AG09319 (cell line): ENCODE data around the gene DOCK4.

Source experiments
- DNase-seq: peaks from one replicate; pipeline ENCODE4 v3.0.0-alpha.2; 2010; ENCODE audit warnings: low read depth; ENCODE audit errors: extremely low read depth
- TF ChIP-seq, protein P1 (sequence below): IDR thresholded peaks from 2 replicates; pipeline ENCODE4 v1.5.1; 2011; ENCODE audit warnings: low read depth, mild to moderate bottlenecking, inconsistent platforms, low read length, moderate library complexity

DOCK4 gene

DNA sequence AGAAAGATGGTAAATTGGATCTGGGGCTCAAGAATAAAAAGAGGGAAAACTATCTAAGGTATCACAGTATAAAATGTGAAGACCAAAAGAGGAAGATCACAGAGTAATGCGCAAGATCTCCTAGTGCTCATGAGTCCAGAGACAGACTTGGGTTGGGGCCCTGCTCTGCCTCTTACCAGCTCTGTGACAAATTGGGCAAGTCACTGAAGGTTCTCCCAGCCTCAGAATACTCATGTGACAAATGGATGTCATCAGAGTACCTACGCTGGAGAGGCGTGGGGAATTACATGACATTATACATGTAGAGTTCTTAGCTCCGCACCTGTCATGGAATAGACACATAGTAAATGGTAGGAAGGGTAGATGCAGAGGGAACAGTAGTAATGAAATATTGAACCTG is 124.4 kb downstream of the DOCK4 start:
- DNase-seq = no peak
- TF ChIP-seq, protein P1, sequence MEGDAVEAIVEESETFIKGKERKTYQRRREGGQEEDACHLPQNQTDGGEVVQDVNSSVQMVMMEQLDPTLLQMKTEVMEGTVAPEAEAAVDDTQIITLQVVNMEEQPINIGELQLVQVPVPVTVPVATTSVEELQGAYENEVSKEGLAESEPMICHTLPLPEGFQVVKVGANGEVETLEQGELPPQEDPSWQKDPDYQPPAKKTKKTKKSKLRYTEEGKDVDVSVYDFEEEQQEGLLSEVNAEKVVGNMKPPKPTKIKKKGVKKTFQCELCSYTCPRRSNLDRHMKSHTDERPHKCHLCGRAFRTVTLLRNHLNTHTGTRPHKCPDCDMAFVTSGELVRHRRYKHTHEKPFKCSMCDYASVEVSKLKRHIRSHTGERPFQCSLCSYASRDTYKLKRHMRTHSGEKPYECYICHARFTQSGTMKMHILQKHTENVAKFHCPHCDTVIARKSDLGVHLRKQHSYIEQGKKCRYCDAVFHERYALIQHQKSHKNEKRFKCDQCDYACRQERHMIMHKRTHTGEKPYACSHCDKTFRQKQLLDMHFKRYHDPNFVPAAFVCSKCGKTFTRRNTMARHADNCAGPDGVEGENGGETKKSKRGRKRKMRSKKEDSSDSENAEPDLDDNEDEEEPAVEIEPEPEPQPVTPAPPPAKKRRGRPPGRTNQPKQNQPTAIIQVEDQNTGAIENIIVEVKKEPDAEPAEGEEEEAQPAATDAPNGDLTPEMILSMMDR = no peak

- TF ChIP-seq, protein P1 = no peak
- no peak for DNase-seq
Measured at GRCh38 chr7:112080978-112081377, 125.2 kb downstream of the DOCK4 start.

GRCh38 chr7:112080441-112080840 is 125.8 kb downstream of the DOCK4 start:
- DNase-seq = peak; percentile 42

DNA sequence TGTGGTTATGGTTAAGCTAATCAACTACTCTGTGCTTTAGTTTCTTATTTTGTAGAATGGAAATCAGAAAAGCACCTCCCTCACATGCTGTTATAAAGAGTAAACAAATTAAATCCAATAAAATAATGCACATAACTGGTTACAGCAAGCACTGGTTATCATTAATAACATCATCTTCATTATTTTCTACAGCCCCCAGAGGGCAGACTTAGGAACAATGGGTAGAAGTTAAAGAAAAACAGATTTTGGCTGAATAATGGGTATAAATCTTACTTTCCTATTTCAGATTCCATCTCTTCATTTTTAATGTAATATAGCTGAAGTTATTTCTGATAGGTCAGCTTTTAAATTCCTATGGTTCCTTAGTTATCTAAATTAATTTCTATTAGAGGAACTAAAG is 126.5 kb downstream of the DOCK4 start:
- TF ChIP-seq, protein P1 = no peak; the same call in 1 of the 2 replicates
- DNase-seq = no peak

More at GRCh38 chr7:112080441-112080840, 125.8 kb downstream of the DOCK4 start:
- TF ChIP-seq, protein P1 = no peak

- DNase-seq = no peak
- TF ChIP-seq, protein P1 = no peak
Measured at GRCh38 chr7:112079122-112079521, 127.1 kb downstream of the DOCK4 start.

DNA sequence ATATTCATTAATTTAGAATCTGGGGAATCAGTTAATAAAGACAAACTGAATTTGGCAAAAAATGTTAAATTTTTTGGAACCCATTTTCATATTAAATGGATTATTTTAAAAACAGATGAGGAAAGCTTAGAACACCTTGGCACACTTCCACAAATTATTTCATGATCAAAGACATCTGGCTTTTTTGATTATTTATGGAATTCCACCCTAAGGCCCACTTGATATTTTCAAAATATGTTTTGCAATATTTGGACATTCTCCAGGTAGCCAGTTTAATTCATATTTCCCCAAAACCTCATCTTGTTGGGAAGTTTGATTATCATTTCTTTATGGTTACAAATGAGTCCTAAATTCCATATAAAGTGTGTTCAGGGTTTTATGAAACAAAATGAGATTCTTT is 129.9 kb downstream of the DOCK4 start:
- no peak for DNase-seq
- TF ChIP-seq, protein P1 = no peak

- no peak for DNase-seq
- TF ChIP-seq, protein P1 = no peak
Measured at GRCh38 chr7:112074464-112074863, 131.7 kb downstream of the DOCK4 start.
